ENCODE data around the gene ADGRD1.

ADGRD1 gene

GRCh38 chr12:131014343-131014742 lies 60.6 kb downstream of the ADGRD1 start:
- H3K4me3 ChIP-seq (ENCODE audit: low read depth, low read length, poor library complexity, severe bottlenecking) = no peak overlapping the region
- no peaks in the 10 kb centered on the region for H3K79me2 ChIP-seq (ENCODE audit: insufficient read depth, low read length)
- no peak overlapping the region for H3K9ac ChIP-seq (ENCODE audit: low read length)
- H3K27ac ChIP-seq (ENCODE audit: low read depth, low read length, poor library complexity, severe bottlenecking) = no peak overlapping the region
- H3K9me3 ChIP-seq (ENCODE audit: low read length) = no peaks in the 10 kb centered on the region
- peaks cover 3% of the 10 kb centered on the region for H3K27me3 ChIP-seq (ENCODE audit: insufficient read depth, low read length)
- no peaks in the 10 kb centered on the region for H3K9me2 ChIP-seq (ENCODE audit: low read depth, low read length)
- no peak overlapping the region for H2AFZ ChIP-seq (ENCODE audit: low read length)
- H3K4me2 ChIP-seq (ENCODE audit: low read length) = no peak overlapping the region
- no peaks in the 10 kb centered on the region for H3K4me1 ChIP-seq (ENCODE audit: insufficient read depth, low read length, severe bottlenecking)
- no peaks in the 10 kb centered on the region for H3F3A ChIP-seq (ENCODE audit: insufficient read depth, low read length)
- no peaks in the 10 kb centered on the region for H4K20me1 ChIP-seq (ENCODE audit: insufficient read depth, low read length)
- no peaks in the 10 kb centered on the region for H3K36me3 ChIP-seq (ENCODE audit: insufficient read depth, low read length)
- TF ChIP-seq CTCF (IDR thresholded peaks at IDR 0.05; ENCODE audit: low read length) (no peak), EZH2 (IDR thresholded peaks at IDR 0.05; ENCODE audit: borderline replicate concordance, low read length) (no peak)

- H3K4me2 ChIP-seq (ENCODE audit: low read length) = no peak overlapping the region
- H3K27me3 ChIP-seq (ENCODE audit: insufficient read depth, low read length) = no peaks in the 10 kb centered on the region; the same call in 1 of the 2 replicates
- H3K9me2 ChIP-seq (ENCODE audit: low read depth, low read length) = no peaks in the 10 kb centered on the region
- no peaks in the 10 kb centered on the region for H4K20me1 ChIP-seq (ENCODE audit: insufficient read depth, low read length)
- no peaks in the 10 kb centered on the region for H3K9me3 ChIP-seq (ENCODE audit: low read length)
- H3K79me2 ChIP-seq (ENCODE audit: insufficient read depth, low read length) = no peaks in the 10 kb centered on the region
- H3F3A ChIP-seq (ENCODE audit: insufficient read depth, low read length) = no peaks in the 10 kb centered on the region
- H3K4me1 ChIP-seq (ENCODE audit: insufficient read depth, low read length, severe bottlenecking) = no peaks in the 10 kb centered on the region
- no peak overlapping the region for H3K4me3 ChIP-seq (ENCODE audit: low read depth, low read length, poor library complexity, severe bottlenecking)
- TF ChIP-seq CTCF (IDR thresholded peaks at IDR 0.05; ENCODE audit: low read length) (no peak), EZH2 (IDR thresholded peaks at IDR 0.05; ENCODE audit: borderline replicate concordance, low read length) (no peak)
- H3K9ac ChIP-seq (ENCODE audit: low read length) = no peak overlapping the region
- H3K27ac ChIP-seq (ENCODE audit: low read depth, low read length, poor library complexity, severe bottlenecking) = no peak overlapping the region
- no peaks in the 10 kb centered on the region for H3K36me3 ChIP-seq (ENCODE audit: insufficient read depth, low read length)
- H2AFZ ChIP-seq (ENCODE audit: low read length) = no peak overlapping the region
Observed at GRCh38 chr12:131015581-131016337, 62.1 kb downstream of the ADGRD1 start.

- H3K4me3 ChIP-seq (ENCODE audit: low read depth, low read length, poor library complexity, severe bottlenecking) = no peak overlapping the region
- no peaks in the 10 kb centered on the region for H3K9me3 ChIP-seq (ENCODE audit: low read length)
- no peaks in the 10 kb centered on the region for H3F3A ChIP-seq (ENCODE audit: insufficient read depth, low read length)
- H3K4me2 ChIP-seq (ENCODE audit: low read length) = no peak overlapping the region
- H3K36me3 ChIP-seq (ENCODE audit: insufficient read depth, low read length) = no peaks in the 10 kb centered on the region
- H2AFZ ChIP-seq (ENCODE audit: low read length) = no peak overlapping the region
- H3K27me3 ChIP-seq (ENCODE audit: insufficient read depth, low read length) = no peaks in the 10 kb centered on the region; the same call in 1 of the 2 replicates
- H3K27ac ChIP-seq (ENCODE audit: low read depth, low read length, poor library complexity, severe bottlenecking) = no peak overlapping the region
- no peaks in the 10 kb centered on the region for H3K79me2 ChIP-seq (ENCODE audit: insufficient read depth, low read length)
- no peaks in the 10 kb centered on the region for H4K20me1 ChIP-seq (ENCODE audit: insufficient read depth, low read length)
- no peak for TF ChIP-seq EZH2 (IDR thresholded peaks at IDR 0.05; ENCODE audit: borderline replicate concordance, low read length)
- no peak for TF ChIP-seq CTCF (IDR thresholded peaks at IDR 0.05; ENCODE audit: low read length)
- no peaks in the 10 kb centered on the region for H3K9me2 ChIP-seq (ENCODE audit: low read depth, low read length)
- no peaks in the 10 kb centered on the region for H3K4me1 ChIP-seq (ENCODE audit: insufficient read depth, low read length, severe bottlenecking)
- H3K9ac ChIP-seq (ENCODE audit: low read length) = no peak overlapping the region
Observed at GRCh38 chr12:131017477-131017991, 63.8 kb downstream of the ADGRD1 start.

Data from OCI-LY1 (cell line).